GM12874 (cell line): Measurements from ENCODE around the gene CDK5RAP1.
A peak's percentile ranks its signal among the peaks of the same experiment; 100 is the strongest.

Experiments
- TF ChIP-seq, protein P1 (sequence below): IDR thresholded peaks from 2 replicates; pipeline ENCODE4 v1.5.1; 2011; ENCODE audit warnings: low read depth, mild to moderate bottlenecking, control low read depth, low read length, moderate library complexity; ENCODE audit not compliant: insufficient read depth

CDK5RAP1 gene

GRCh38 chr20:33431797-33432381 is 30.6 kb upstream of the CDK5RAP1 start:
- TF ChIP-seq, protein P1, sequence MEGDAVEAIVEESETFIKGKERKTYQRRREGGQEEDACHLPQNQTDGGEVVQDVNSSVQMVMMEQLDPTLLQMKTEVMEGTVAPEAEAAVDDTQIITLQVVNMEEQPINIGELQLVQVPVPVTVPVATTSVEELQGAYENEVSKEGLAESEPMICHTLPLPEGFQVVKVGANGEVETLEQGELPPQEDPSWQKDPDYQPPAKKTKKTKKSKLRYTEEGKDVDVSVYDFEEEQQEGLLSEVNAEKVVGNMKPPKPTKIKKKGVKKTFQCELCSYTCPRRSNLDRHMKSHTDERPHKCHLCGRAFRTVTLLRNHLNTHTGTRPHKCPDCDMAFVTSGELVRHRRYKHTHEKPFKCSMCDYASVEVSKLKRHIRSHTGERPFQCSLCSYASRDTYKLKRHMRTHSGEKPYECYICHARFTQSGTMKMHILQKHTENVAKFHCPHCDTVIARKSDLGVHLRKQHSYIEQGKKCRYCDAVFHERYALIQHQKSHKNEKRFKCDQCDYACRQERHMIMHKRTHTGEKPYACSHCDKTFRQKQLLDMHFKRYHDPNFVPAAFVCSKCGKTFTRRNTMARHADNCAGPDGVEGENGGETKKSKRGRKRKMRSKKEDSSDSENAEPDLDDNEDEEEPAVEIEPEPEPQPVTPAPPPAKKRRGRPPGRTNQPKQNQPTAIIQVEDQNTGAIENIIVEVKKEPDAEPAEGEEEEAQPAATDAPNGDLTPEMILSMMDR, result no peak

- TF ChIP-seq, protein P1, result no peak
These were observed 22.0 kb upstream of the CDK5RAP1 start for GRCh38 chr20:33423141-33423834.

GRCh38 chr20:33419140-33419974 is 18.0 kb upstream of the CDK5RAP1 start:
- TF ChIP-seq, protein P1, result no peak

DNA sequence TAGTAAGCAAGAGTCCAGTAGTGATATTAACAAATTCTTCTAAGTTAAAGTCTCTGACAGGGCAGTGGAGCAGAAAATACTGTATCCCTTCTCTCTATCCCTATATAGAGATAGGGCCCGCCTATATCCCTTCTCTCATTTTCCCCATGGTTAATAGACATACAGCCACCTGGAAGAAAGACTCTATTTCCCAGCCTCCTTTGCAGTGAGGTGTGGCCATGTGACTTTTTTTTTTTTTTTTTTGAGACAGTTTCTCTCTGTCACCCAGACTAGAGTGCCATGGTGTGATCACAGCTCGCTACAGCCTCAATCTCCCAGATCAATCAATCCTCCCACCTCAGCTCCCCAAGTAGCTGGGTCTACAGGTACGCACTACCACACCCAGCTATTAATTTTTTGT is 16.7 kb upstream of the CDK5RAP1 start:
- TF ChIP-seq, protein P1, result no peak

DNA sequence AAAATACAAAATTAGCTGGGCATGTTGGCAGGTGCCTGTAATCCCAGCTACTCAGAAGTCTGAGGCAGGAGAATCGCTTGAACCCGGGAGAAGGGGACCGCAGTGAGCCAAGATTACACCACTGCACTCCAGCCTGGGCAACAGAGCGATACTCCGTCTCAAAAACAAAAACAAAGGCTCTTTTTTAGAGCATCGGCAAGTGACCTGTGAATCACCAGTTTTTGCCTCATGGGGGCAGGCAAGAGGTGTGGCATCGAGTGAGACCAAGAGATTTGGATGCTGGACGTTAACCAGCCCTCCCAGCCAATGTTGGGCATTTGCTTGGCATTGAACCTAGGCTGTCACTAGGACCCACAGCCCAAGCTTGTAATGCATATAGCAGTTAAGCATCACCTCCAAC is 14.6 kb upstream of the CDK5RAP1 start:
- TF ChIP-seq, protein P1, result peak; percentile 44; the same call in 1 of the 2 replicates

DNA sequence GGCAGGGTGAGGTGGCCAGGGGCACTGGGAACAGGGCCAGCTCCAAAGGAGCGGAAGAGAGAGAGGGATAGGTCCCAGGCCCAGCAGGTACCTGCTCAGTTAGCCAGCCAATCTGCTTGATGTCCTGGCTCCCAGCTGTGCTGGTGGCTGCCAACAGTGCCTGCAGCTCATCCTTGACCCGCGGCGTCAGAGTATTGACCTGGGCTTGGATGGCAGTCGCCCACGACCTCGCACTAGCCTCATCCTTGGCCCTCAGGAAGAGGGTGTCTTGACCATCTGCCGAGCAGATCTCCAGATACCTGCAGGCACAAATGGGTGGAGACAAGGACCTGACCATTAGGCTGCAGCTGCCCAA is 11.1 kb upstream of the CDK5RAP1 start:
- TF ChIP-seq, protein P1, result no peak

- TF ChIP-seq, protein P1, result no peak
These were observed 10.6 kb upstream of the CDK5RAP1 start for GRCh38 chr20:33411711-33412483.
